Esophagus squamous epithelium (tissue), 5 donors: ENCODE data around the gene VTN. TPM values are rescaled to one million over a fixed set of nuclear protein-coding genes. Genes with fewer than 3 reads are reported as not detected.

ENCODE experiments used
- DNase-seq: peaks from one replicate; lab custom pipeline; 2025; lab: John Stamatoyannopoulos, UW
- H3K27ac ChIP-seq, 4 donors: fragments of 200-600 bp; sonication (generic); one replicate each; pipeline ENCODE4 v1.5.1; 2016 to 2019; ENCODE audit warnings: mild to moderate bottlenecking in 1 of 4
- H3K27me3 ChIP-seq, 4 donors: fragments of 200-600 bp; sonication (generic); 1 replicate in 3 of 4; 2 replicates in 1 of 4; pipeline versions ENCODE4 v1.5.1 to v1.6.0; 2017 to 2021; ENCODE audit warnings: antibody characterized with exemption in 1 of 4
- H3K36me3 ChIP-seq, 3 donors: fragments of 200-600 bp; sonication (generic); one replicate each; pipeline ENCODE4 v1.5.1; 2016 to 2019
- H3K4me1 ChIP-seq, 3 donors: fragments of 200-600 bp; sonication (generic); one replicate each; pipeline ENCODE4 v1.5.1; 2017 to 2019
- H3K4me3 ChIP-seq, 4 donors: fragments of 200-600 bp; sonication (generic); 1 replicate in 3 of 4; 2 replicates in 1 of 4; pipeline ENCODE4 v1.5.1; 2016 to 2019; ENCODE audit warnings: mild to moderate bottlenecking in 2 of 4, moderate library complexity in 1 of 4
- H3K9me3 ChIP-seq, 3 donors: fragments of 200-600 bp; sonication (generic); one replicate each; pipeline ENCODE4 v1.5.1; 2016 to 2019
- POLR2A ChIP-seq, 4 donors: fragments of 450-650 bp; IDR thresholded peaks; one replicate each; pipeline ENCODE4 v1.6.1; 2017; ENCODE audit warnings: antibody characterized with exemption in 4 of 4, mild to moderate bottlenecking in 4 of 4, moderate library complexity in 3 of 4
- WGBS, 2 donors: methylation state at CpG; one replicate each; pipeline ENCODE4 v1.1.5; 2018; 5-methylcytosine and 5-hydroxymethylcytosine counted together
- intact Hi-C: fragments of 100-400 bp; cut with DNase I; formaldehyde crosslinking; loops from one replicate; pipeline ENCODE4 v1.15.0; 2022
- total RNA-seq, 4 donors: library from RNA; depleted of rRNA; stranded (reverse); fragments of >200 nt; gene quantifications; one replicate each; pipeline ENCODE4 v1.1.0, GENCODE V29; 2016
- TF ChIP-seq, protein P1 (sequence below), 6 experiments: fragments of 450-650 bp in 4 of 6; fragments of 200-600 bp in 2 of 6; sonication (generic) in 2 of 6; IDR thresholded peaks; one replicate each; pipeline ENCODE4 v1.5.1; 2016 to 2019; ENCODE audit warnings: antibody characterized with exemption in 6 of 6, mild to moderate bottlenecking in 4 of 6, moderate library complexity in 4 of 6
- donor health status: DM: yes; HTN: yes; CAD: no.

Gene VTN, protein sequence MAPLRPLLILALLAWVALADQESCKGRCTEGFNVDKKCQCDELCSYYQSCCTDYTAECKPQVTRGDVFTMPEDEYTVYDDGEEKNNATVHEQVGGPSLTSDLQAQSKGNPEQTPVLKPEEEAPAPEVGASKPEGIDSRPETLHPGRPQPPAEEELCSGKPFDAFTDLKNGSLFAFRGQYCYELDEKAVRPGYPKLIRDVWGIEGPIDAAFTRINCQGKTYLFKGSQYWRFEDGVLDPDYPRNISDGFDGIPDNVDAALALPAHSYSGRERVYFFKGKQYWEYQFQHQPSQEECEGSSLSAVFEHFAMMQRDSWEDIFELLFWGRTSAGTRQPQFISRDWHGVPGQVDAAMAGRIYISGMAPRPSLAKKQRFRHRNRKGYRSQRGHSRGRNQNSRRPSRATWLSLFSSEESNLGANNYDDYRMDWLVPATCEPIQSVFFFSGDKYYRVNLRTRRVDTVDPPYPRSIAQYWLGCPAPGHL
- under 1 TPM in 1 of 4 donors, not detected in 3; 0.19 TPM for total RNA-seq

DNA sequence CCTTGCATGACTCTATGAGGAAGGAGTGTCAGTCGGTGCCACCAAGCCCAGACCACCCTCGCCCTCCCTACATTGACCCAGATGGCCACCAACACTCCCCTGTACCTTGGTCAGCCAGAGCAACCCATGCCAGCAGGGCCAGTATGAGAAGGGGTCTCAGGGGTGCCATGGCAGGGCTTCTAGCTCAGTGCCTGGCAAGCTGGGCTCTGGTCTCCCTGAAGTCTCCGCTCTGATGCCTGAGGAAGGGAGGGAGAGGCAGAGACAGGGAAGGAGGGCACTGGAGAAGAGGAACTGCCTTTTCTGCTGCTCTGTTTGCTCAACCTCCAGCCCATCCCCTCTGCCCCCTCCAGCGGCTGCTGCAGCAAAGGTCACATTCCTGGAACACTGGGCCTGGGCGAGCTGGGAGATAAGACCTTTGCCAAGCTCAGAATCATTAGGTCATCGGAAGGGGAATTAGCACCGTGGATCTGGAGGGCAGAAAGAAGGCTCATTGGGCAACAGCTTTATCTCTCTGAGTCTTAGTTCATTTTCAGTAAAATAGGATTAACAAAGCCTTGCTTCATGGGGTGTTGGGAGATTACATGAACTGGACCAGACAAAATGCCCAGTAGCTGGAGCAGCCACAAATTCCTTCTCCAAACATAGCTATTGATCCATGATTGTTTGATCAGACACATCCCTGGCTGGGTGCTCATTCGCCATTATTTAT is at the start of gene VTN:
VTN (minus strand) TSS at position 273 of the 709 bp plus-strand sequence; CDS start at position 169, 104 bp downstream.
- no peak for DNase-seq
- intact Hi-C loops: no loop called here
- H3K4me3 ChIP-seq: peak within 1 kb of the TSS; percentile 38 to 69 (median 56)
- peak within 1 kb of the TSS; percentile 30 to 80 (median 78) for H3K27ac ChIP-seq
- H3K4me1 ChIP-seq: peaks cover 12 to 36% (median 17%) of the 10 kb centered on the region in 3 donors
- no peak for TF ChIP-seq POLR2A (IDR thresholded peaks at IDR 0.05)
- TF ChIP-seq, protein P1, sequence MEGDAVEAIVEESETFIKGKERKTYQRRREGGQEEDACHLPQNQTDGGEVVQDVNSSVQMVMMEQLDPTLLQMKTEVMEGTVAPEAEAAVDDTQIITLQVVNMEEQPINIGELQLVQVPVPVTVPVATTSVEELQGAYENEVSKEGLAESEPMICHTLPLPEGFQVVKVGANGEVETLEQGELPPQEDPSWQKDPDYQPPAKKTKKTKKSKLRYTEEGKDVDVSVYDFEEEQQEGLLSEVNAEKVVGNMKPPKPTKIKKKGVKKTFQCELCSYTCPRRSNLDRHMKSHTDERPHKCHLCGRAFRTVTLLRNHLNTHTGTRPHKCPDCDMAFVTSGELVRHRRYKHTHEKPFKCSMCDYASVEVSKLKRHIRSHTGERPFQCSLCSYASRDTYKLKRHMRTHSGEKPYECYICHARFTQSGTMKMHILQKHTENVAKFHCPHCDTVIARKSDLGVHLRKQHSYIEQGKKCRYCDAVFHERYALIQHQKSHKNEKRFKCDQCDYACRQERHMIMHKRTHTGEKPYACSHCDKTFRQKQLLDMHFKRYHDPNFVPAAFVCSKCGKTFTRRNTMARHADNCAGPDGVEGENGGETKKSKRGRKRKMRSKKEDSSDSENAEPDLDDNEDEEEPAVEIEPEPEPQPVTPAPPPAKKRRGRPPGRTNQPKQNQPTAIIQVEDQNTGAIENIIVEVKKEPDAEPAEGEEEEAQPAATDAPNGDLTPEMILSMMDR (IDR thresholded peaks at IDR 0.05): no peak
- 0 to 3% methylated on average over 1 to 2 of the region's 8 CpGs for WGBS, 2 donors
- peaks cover 0 to 10% (median 0%) of the 10 kb centered on the region in 4 donors for H3K27me3 ChIP-seq
- peaks cover 0 to 3% (median 0%) of the 10 kb centered on the region in 3 donors for H3K36me3 ChIP-seq
- H3K9me3 ChIP-seq: no peaks in the 10 kb centered on the region

DNA sequence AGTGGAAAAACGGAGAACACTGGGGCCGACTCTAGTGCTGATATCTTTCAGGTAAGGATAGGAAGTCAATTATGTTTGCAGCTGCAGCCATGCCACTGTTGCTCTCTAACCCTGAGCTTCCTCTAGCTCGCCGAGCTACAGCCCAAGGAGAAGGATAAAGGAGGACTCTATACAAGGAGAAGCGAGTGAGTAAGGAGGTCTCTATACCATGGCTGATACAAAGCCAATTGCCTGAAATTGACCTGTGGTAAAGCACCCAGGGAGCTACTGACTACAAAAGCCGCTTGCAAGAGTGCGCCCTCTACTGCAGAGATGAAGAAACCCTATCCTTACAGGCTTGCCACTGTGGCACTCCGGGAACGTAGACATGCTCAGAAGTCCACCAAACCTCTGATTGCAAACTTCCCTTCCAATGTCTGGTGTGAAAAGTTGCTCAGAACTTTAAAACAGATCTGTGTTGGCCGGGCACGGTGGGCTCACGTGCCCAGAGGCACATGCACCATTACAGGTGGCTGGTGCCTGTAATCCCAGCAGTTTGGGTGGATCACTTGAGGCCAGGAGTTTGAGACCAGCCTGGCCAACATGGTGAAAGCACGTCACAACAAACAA is 46.7 kb upstream of the VTN start:
- Histone ChIP-seq H3K36me3 (no peaks in the 10 kb centered on the region), H3K4me1 (no peaks in the 10 kb centered on the region), H3K4me3 (no peak overlapping the region), H3K9me3 (no peaks in the 10 kb centered on the region), H3K27ac (no peak overlapping the region), H3K27me3 (peaks cover 0 to 37% (median 0%) of the 10 kb centered on the region in 4 donors)
- no peak for DNase-seq
- TF ChIP-seq POLR2A (IDR thresholded peaks at IDR 0.05): no peak
- TF ChIP-seq, protein P1 (IDR thresholded peaks at IDR 0.05): peak; percentile 36 to 64 (median 52)
- intact Hi-C loops: no loop called here
- 14 to 20% methylated on average over 13 of the region's 13 CpGs for WGBS, 2 donors

DNA sequence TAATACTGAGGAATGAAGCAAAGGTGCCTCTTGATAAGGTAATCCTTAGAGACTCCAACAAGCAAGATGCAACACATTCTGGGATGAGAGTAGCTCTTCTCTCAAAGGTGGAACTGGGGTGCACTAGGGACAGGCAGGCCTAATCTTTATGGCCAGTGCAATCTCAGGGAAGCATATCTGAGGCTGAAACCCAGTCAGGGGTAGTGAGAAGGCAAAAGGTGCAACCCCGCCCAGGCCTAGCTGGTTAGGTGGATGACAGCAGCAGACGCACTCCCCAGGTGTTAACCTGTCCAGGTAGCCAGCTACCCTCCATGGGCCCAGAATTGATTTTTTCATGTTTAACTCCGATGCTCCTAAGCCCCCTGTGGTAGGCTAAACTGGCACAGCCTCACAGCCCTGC is 45.8 kb upstream of the VTN start:
- Histone ChIP-seq H3K27ac (no peak overlapping the region), H3K4me1 (no peaks in the 10 kb centered on the region), H3K9me3 (no peaks in the 10 kb centered on the region), H3K4me3 (no peak overlapping the region), H3K27me3 (peaks cover 0 to 37% (median 0%) of the 10 kb centered on the region in 4 donors), H3K36me3 (no peaks in the 10 kb centered on the region)
- TF ChIP-seq POLR2A (IDR thresholded peaks at IDR 0.05): no peak
- TF ChIP-seq, protein P1 (IDR thresholded peaks at IDR 0.05): no peak
- 92 to 93% methylated on average over 3 of the region's 3 CpGs for WGBS, 2 donors
- intact Hi-C loops: no loop called here
- no peak for DNase-seq

DNA sequence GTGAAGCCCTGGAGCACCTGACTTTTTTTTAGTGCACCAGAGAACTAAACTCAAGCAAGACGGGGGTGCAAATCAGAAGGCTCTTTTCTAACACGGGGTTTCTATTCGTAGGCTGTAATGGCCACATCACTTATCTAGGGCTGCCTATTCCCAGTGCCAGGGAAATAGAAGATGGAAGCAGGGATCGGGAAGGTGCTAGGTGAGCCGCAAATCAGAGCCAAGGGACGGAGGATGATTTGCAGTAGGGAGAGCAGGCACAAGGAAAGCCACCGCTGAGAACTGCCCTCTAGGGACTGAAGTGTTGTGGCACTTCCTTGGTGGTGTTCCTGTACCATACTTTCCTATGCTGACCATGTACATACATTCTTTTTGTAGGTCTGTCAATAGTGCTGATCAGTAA is 43.7 kb upstream of the VTN start:
- Histone ChIP-seq H3K27me3 (peaks cover 0 to 32% (median 0%) of the 10 kb centered on the region in 4 donors), H3K4me1 (no peaks in the 10 kb centered on the region), H3K4me3 (no peak overlapping the region), H3K27ac (no peak overlapping the region), H3K36me3 (no peaks in the 10 kb centered on the region), H3K9me3 (no peaks in the 10 kb centered on the region)
- WGBS, 2 donors: 63 to 74% methylated on average over 7 of the region's 7 CpGs
- DNase-seq: no peak
- TF ChIP-seq, protein P1 (IDR thresholded peaks at IDR 0.05): no peak
- no peak for TF ChIP-seq POLR2A (IDR thresholded peaks at IDR 0.05)
- intact Hi-C loops: no loop called here
